ENCODE data around the gene SOS1.

SOS1 gene

GRCh38 chr2:38959466-38959865 is 161.4 kb downstream of the SOS1 start:
- no peak overlapping the region for H3K27ac ChIP-seq (ENCODE audit: low read depth, low read length)
- no peaks in the 10 kb centered on the region for H4K20me1 ChIP-seq (ENCODE audit: control insufficient read depth, insufficient read depth, low read depth, low read length)
- TF ChIP-seq EZH2phosphoT487 (IDR thresholded peaks at IDR 0.05; ENCODE audit: borderline replicate concordance, low read length) (no peak), CTCF (IDR thresholded peaks at IDR 0.05; ENCODE audit: low read depth, low read length, poor library complexity, severe bottlenecking) (no peak)
- H3K4me2 ChIP-seq (ENCODE audit: low read length) = no peak overlapping the region
- H3K27me3 ChIP-seq (ENCODE audit: control insufficient read depth, low read length) = peaks cover 3% of the 10 kb centered on the region; the same call in 1 of the 2 replicates
- no peaks in the 10 kb centered on the region for H3K79me2 ChIP-seq (ENCODE audit: control insufficient read depth, low read length)
- H3K9me2 ChIP-seq (replicated peaks; ENCODE audit: control insufficient read depth, low read length) = no peaks in the 10 kb centered on the region
- no peaks in the 10 kb centered on the region for H3F3A ChIP-seq (ENCODE audit: control insufficient read depth, insufficient read depth)
- H3K36me3 ChIP-seq (ENCODE audit: control insufficient read depth, low read length) = no peaks in the 10 kb centered on the region
- H3K9me3 ChIP-seq (ENCODE audit: control insufficient read depth, insufficient read depth, low read length) = no peaks in the 10 kb centered on the region
- no peaks in the 10 kb centered on the region for H3K4me1 ChIP-seq (ENCODE audit: control insufficient read depth, low read length)
- no peak overlapping the region for H3K4me3 ChIP-seq (ENCODE audit: low read length)

GRCh38 chr2:38957972-38958371 is 162.9 kb downstream of the SOS1 start:
- H3F3A ChIP-seq (ENCODE audit: control insufficient read depth, insufficient read depth) = no peaks in the 10 kb centered on the region

GRCh38 chr2:38951766-38952165 is 169.1 kb downstream of the SOS1 start:
- Histone ChIP-seq H3K9me3 (ENCODE audit: control insufficient read depth, insufficient read depth, low read length) (no peaks in the 10 kb centered on the region), H3K27ac (ENCODE audit: low read depth, low read length) (no peak overlapping the region), H3K79me2 (ENCODE audit: control insufficient read depth, low read length) (no peaks in the 10 kb centered on the region), H3K4me3 (ENCODE audit: low read length) (no peak overlapping the region), H4K20me1 (ENCODE audit: control insufficient read depth, insufficient read depth, low read depth, low read length) (no peaks in the 10 kb centered on the region), H3K36me3 (ENCODE audit: control insufficient read depth, low read length) (no peaks in the 10 kb centered on the region), H3K4me2 (ENCODE audit: low read length) (no peak overlapping the region), H3F3A (ENCODE audit: control insufficient read depth, insufficient read depth) (no peaks in the 10 kb centered on the region), H3K9me2 (replicated peaks; ENCODE audit: control insufficient read depth, low read length) (no peaks in the 10 kb centered on the region), H3K27me3 (ENCODE audit: control insufficient read depth, low read length) (peaks cover 5% of the 10 kb centered on the region; the same call in 1 of the 2 replicates), H3K4me1 (ENCODE audit: control insufficient read depth, low read length) (no peaks in the 10 kb centered on the region)
- no peak for TF ChIP-seq EZH2phosphoT487 (IDR thresholded peaks at IDR 0.05; ENCODE audit: borderline replicate concordance, low read length)
- TF ChIP-seq CTCF (IDR thresholded peaks at IDR 0.05; ENCODE audit: low read depth, low read length, poor library complexity, severe bottlenecking) = no peak

More at GRCh38 chr2:38957972-38958371, 162.9 kb downstream of the SOS1 start:
- TF ChIP-seq EZH2phosphoT487 (IDR thresholded peaks at IDR 0.05; ENCODE audit: borderline replicate concordance, low read length) = no peak
- no peak for TF ChIP-seq CTCF (IDR thresholded peaks at IDR 0.05; ENCODE audit: low read depth, low read length, poor library complexity, severe bottlenecking)
- no peaks in the 10 kb centered on the region for H3K79me2 ChIP-seq (ENCODE audit: control insufficient read depth, low read length)
- H3K4me2 ChIP-seq (ENCODE audit: low read length) = no peak overlapping the region
- H3K4me3 ChIP-seq (ENCODE audit: low read length) = no peak overlapping the region
- H3K36me3 ChIP-seq (ENCODE audit: control insufficient read depth, low read length) = no peaks in the 10 kb centered on the region
- no peak overlapping the region for H3K27ac ChIP-seq (ENCODE audit: low read depth, low read length)
- H4K20me1 ChIP-seq (ENCODE audit: control insufficient read depth, insufficient read depth, low read depth, low read length) = no peaks in the 10 kb centered on the region
- no peaks in the 10 kb centered on the region for H3K9me2 ChIP-seq (replicated peaks; ENCODE audit: control insufficient read depth, low read length)
- H3K4me1 ChIP-seq (ENCODE audit: control insufficient read depth, low read length) = no peaks in the 10 kb centered on the region
- peaks cover 8% of the 10 kb centered on the region; the same call in 1 of the 2 replicates for H3K27me3 ChIP-seq (ENCODE audit: control insufficient read depth, low read length)
- H3K9me3 ChIP-seq (ENCODE audit: control insufficient read depth, insufficient read depth, low read length) = no peaks in the 10 kb centered on the region
